ENCODE measurements around the gene RCOR1.

The RCOR1 gene

GRCh38 chr14:102579696-102580549, 12.5 kb upstream of the RCOR1 start:
- no peak overlapping the region for H3K4me3 ChIP-seq (ENCODE audit: low read depth, low read length)
- no peak for TF ChIP-seq CTCF (IDR thresholded peaks at IDR 0.05; ENCODE audit: insufficient read depth, low read depth, low read length, missing control alignments)
- no peak for DNase-seq (ENCODE audit: low read depth)

GRCh38 chr14:102580550-102581110, 11.8 kb upstream of the RCOR1 start:
- no peak for TF ChIP-seq CTCF (IDR thresholded peaks at IDR 0.05; ENCODE audit: insufficient read depth, low read depth, low read length, missing control alignments)
- no peak overlapping the region for H3K4me3 ChIP-seq (ENCODE audit: low read depth, low read length)
- no peak for DNase-seq (ENCODE audit: low read depth)

- DNase-seq (ENCODE audit: low read depth), result no peak
- TF ChIP-seq CTCF (IDR thresholded peaks at IDR 0.05; ENCODE audit: insufficient read depth, low read depth, low read length, missing control alignments), result no peak
- H3K4me3 ChIP-seq (ENCODE audit: low read depth, low read length), result no peak overlapping the region
Observed at GRCh38 chr14:102581193-102581592, 11.3 kb upstream of the RCOR1 start.

GRCh38 chr14:102583726-102584125, 8.7 kb upstream of the RCOR1 start:
- H3K4me3 ChIP-seq (ENCODE audit: low read depth, low read length), result no peak overlapping the region
- TF ChIP-seq CTCF (IDR thresholded peaks at IDR 0.05; ENCODE audit: insufficient read depth, low read depth, low read length, missing control alignments), result no peak
- DNase-seq (ENCODE audit: low read depth), result no peak

GRCh38 chr14:102584871-102585869, 7.3 kb upstream of the RCOR1 start:
- no peak for TF ChIP-seq CTCF (IDR thresholded peaks at IDR 0.05; ENCODE audit: insufficient read depth, low read depth, low read length, missing control alignments)
- H3K4me3 ChIP-seq (ENCODE audit: low read depth, low read length), result no peak overlapping the region
- DNase-seq (ENCODE audit: low read depth), result no peak

GRCh38 chr14:102586420-102587104, 5.9 kb upstream of the RCOR1 start:
- no peak overlapping the region for H3K4me3 ChIP-seq (ENCODE audit: low read depth, low read length)
- TF ChIP-seq CTCF (IDR thresholded peaks at IDR 0.05; ENCODE audit: insufficient read depth, low read depth, low read length, missing control alignments), result no peak
- no peak for DNase-seq (ENCODE audit: low read depth)
